Endodermal cell (in vitro differentiated cells): ENCODE results near the gene TAF4B. TPM values are rescaled to one million over a fixed set of nuclear protein-coding genes. Genes with fewer than 3 reads are reported as not detected.

Experiments
- DNase-seq: peaks from one replicate; pipeline ENCODE4 v3.0.0-alpha.2; 2017
- H3K27ac ChIP-seq: 2 replicates; pipeline ENCODE4 v1.5.1; 2013; ENCODE audit warnings: mild to moderate bottlenecking, low read depth, low read length, moderate library complexity
- H3K27me3 ChIP-seq: 2 replicates; pipeline ENCODE4 v1.6.1; 2013; ENCODE audit warnings: mild to moderate bottlenecking, low read length, moderate library complexity; ENCODE audit not compliant: insufficient read depth, control insufficient read depth, poor library complexity, severe bottlenecking
- H3K36me3 ChIP-seq: 2 replicates; pipeline ENCODE4 v1.7.0; 2013; ENCODE audit warnings: mild to moderate bottlenecking, low read length, moderate library complexity; ENCODE audit not compliant: control insufficient read depth, insufficient read depth
- H3K4me1 ChIP-seq: one replicate; pipeline ENCODE4 v1.7.0; 2013; ENCODE audit warnings: low read length; ENCODE audit not compliant: control insufficient read depth, insufficient read depth
- H3K4me3 ChIP-seq: 2 replicates; pipeline ENCODE4 v1.5.1; 2013; ENCODE audit warnings: mild to moderate bottlenecking, low read length, moderate library complexity
- H3K9ac ChIP-seq: 2 replicates; pipeline ENCODE4 v1.6.1; 2013; ENCODE audit warnings: mild to moderate bottlenecking, low read length, moderate library complexity; ENCODE audit not compliant: poor library complexity, severe bottlenecking; ENCODE audit errors: extremely low read depth
- H3K9me3 ChIP-seq: 2 replicates; pipeline ENCODE4 v1.6.1; 2013; ENCODE audit warnings: mild to moderate bottlenecking, low read length, moderate library complexity; ENCODE audit not compliant: control insufficient read depth
- H3K27ac Mint-ChIP-seq: 2 replicates; pipeline ENCODE4 v1.8.0; 2020; ENCODE audit warnings: mixed read lengths
- H3K27me3 Mint-ChIP-seq: 2 replicates; pipeline ENCODE4 v1.8.0; 2021; ENCODE audit warnings: mild to moderate bottlenecking, mixed read lengths; ENCODE audit not compliant: insufficient read depth
- H3K36me3 Mint-ChIP-seq: 2 replicates; pipeline ENCODE4 v1.8.0; 2020; ENCODE audit warnings: low read depth, mixed read lengths
- H3K4me1 Mint-ChIP-seq: 2 replicates; pipeline ENCODE4 v1.8.0; 2020; ENCODE audit warnings: mixed read lengths
- H3K4me3 Mint-ChIP-seq: 2 replicates; pipeline ENCODE4 v1.8.0; 2020; ENCODE audit warnings: mild to moderate bottlenecking, moderate library complexity, mixed read lengths
- H3K9me3 Mint-ChIP-seq: 2 replicates; pipeline ENCODE4 v1.8.0; 2020; ENCODE audit warnings: mild to moderate bottlenecking, mixed read lengths
- WGBS, 2 experiments: methylation state at CpG; one replicate each; pipeline versions ENCODE4 v1.1.5 to v1.1.7; 2013; ENCODE audit warnings: missing lambda C conversion rate in 2 of 2, mixed read lengths in 1 of 2; ENCODE audit not compliant: insufficient coverage in 1 of 2, insufficient read length in 1 of 2; 5-methylcytosine and 5-hydroxymethylcytosine counted together
- total RNA-seq, 2 donors: library from RNA; stranded (reverse); fragmentation: NEBNext Ultra II Directional in 1 of 2; extraction: Animal tissue kit (Norgen Biotek cat#: 25700) in 1 of 2; gene quantifications; 2 replicates in 1 of 2; 3 replicates in 1 of 2; pipeline ENCODE4 v1.2.1, GENCODE V29; 2021
- TF ChIP-seq, protein P1 (sequence below): fragments of 200-600 bp; sonication (generic); conservative IDR thresholded peaks from 2 replicates; pipeline ENCODE4 v1.5.0; 2021; ENCODE audit warnings: antibody characterized with exemption, mild to moderate bottlenecking

Gene TAF4B
- total RNA-seq, 2 donors from 2014 or later, result 6.9 to 7.7 TPM

- no peaks in the 10 kb centered on the region for H3K9me3 Mint-ChIP-seq
- no peak overlapping the region for H3K27ac Mint-ChIP-seq
These were observed 94.4 kb downstream of the TAF4B start for GRCh38 chr18:26320686-26321085.

GRCh38 chr18:26322890-26323653 lies 96.8 kb downstream of the TAF4B start:
- Histone ChIP-seq H3K4me1 (no peaks in the 10 kb centered on the region), H3K36me3 (no peaks in the 10 kb centered on the region), H3K9ac (no peak overlapping the region), H3K27ac (no peak overlapping the region), H3K4me3 (no peak overlapping the region), H3K27me3 (no peaks in the 10 kb centered on the region), H3K9me3 (no peaks in the 10 kb centered on the region)
- H3K27me3 Mint-ChIP-seq, result no peaks in the 10 kb centered on the region
- H3K27ac Mint-ChIP-seq, result no peak overlapping the region
- H3K36me3 Mint-ChIP-seq, result peaks cover 12% of the 10 kb centered on the region
- no peak for DNase-seq
- no peaks in the 10 kb centered on the region for H3K4me1 Mint-ChIP-seq
- 80% methylated on average over 3 of the region's 3 CpGs; no CpG with 5 or more reads in 1 of the 2 experiments for WGBS, 2 experiments
- H3K4me3 Mint-ChIP-seq, result no peak overlapping the region
- TF ChIP-seq, protein P1, sequence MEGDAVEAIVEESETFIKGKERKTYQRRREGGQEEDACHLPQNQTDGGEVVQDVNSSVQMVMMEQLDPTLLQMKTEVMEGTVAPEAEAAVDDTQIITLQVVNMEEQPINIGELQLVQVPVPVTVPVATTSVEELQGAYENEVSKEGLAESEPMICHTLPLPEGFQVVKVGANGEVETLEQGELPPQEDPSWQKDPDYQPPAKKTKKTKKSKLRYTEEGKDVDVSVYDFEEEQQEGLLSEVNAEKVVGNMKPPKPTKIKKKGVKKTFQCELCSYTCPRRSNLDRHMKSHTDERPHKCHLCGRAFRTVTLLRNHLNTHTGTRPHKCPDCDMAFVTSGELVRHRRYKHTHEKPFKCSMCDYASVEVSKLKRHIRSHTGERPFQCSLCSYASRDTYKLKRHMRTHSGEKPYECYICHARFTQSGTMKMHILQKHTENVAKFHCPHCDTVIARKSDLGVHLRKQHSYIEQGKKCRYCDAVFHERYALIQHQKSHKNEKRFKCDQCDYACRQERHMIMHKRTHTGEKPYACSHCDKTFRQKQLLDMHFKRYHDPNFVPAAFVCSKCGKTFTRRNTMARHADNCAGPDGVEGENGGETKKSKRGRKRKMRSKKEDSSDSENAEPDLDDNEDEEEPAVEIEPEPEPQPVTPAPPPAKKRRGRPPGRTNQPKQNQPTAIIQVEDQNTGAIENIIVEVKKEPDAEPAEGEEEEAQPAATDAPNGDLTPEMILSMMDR, result no peak
- H3K9me3 Mint-ChIP-seq, result no peaks in the 10 kb centered on the region

More at GRCh38 chr18:26320686-26321085, 94.4 kb downstream of the TAF4B start:
- no peaks in the 10 kb centered on the region for H3K9me3 ChIP-seq
- H3K4me3 ChIP-seq, result no peak overlapping the region
- no peak overlapping the region for H3K27ac ChIP-seq
- H3K9ac ChIP-seq, result no peak overlapping the region
- 91 to 94% methylated on average over 1 of the region's 1 CpG for WGBS, 2 experiments
- H3K36me3 ChIP-seq, result no peaks in the 10 kb centered on the region
- H3K27me3 ChIP-seq, result no peaks in the 10 kb centered on the region
- TF ChIP-seq, protein P1, result no peak
- no peaks in the 10 kb centered on the region for H3K27me3 Mint-ChIP-seq
- no peak overlapping the region for H3K4me3 Mint-ChIP-seq
- no peaks in the 10 kb centered on the region for H3K4me1 ChIP-seq
- peaks cover 17% of the 10 kb centered on the region for H3K36me3 Mint-ChIP-seq
- no peaks in the 10 kb centered on the region for H3K4me1 Mint-ChIP-seq
- no peak for DNase-seq

DNA sequence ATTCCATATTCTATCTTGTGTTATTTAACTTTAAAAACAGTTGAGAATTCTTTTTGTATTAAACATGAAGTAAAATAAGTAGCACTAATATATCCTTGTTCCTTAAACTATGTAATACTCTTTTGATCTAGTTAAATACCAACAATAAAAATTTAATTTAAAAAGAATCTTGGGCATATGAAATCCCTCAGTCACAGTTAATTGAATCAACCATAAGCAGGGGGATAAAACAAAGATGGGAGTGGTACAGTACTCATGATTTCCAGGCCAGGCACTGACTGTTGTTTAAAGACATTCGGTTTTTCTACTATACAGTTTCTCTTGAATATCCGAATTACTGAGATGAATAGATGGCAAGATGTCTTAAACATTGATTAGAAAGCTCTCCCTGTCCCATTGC lies 99.5 kb downstream of the TAF4B start:
- no peaks in the 10 kb centered on the region for H3K27me3 Mint-ChIP-seq
- no peak overlapping the region for H3K27ac Mint-ChIP-seq
- H3K9ac ChIP-seq, result no peak overlapping the region
- TF ChIP-seq, protein P1, result no peak
- peaks cover 7% of the 10 kb centered on the region for H3K36me3 ChIP-seq
- H3K4me3 Mint-ChIP-seq, result no peak overlapping the region
- peaks cover 12% of the 10 kb centered on the region for H3K36me3 Mint-ChIP-seq
- H3K4me3 ChIP-seq, result no peak overlapping the region
- no peaks in the 10 kb centered on the region for H3K27me3 ChIP-seq
- 95 to 100% methylated on average over 1 to 2 of the region's 2 CpGs for WGBS, 2 experiments
- no peaks in the 10 kb centered on the region for H3K4me1 Mint-ChIP-seq
- no peak for DNase-seq
- no peaks in the 10 kb centered on the region for H3K4me1 ChIP-seq
- no peak overlapping the region for H3K27ac ChIP-seq
- no peaks in the 10 kb centered on the region for H3K9me3 Mint-ChIP-seq
- no peaks in the 10 kb centered on the region for H3K9me3 ChIP-seq
